ENCODE measurements around the gene FGF14. TPM values are rescaled to one million over a fixed set of nuclear protein-coding genes. Genes with fewer than 3 reads are reported as not detected.

The FGF14 gene
- total RNA-seq, 1 experiment from 2014 or later = 0.12 TPM

DNA sequence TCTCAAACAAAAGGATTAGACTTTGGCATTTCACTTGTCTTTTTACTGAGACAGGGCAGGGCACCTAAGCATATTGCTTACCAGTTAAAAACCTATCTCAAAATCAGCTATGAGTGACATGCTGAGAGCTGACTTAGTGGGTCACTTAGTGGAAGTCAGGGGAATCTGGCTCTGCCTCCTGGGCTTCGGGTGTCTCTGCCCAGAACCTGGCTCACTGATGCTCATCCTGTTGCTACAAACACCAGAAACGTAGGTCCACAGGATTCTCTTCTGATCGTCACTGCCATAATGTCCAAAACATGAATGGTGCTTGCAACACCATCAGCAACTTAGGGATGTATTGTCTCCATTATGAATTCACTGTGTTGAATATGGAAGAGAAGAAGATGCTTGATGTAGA is 673.2 kb downstream of the FGF14 start:
- DNase-seq (ENCODE audit: low read depth) = no peak

GRCh38 chr13:101728021-101728420 is 673.8 kb downstream of the FGF14 start:
- DNase-seq (ENCODE audit: low read depth) = no peak

GRCh38 chr13:101727118-101727517 is 674.7 kb downstream of the FGF14 start:
- peak; percentile 15 for DNase-seq (ENCODE audit: low read depth)

- no peak for DNase-seq (ENCODE audit: low read depth)
Measured at GRCh38 chr13:101726681-101727080, 675.2 kb downstream of the FGF14 start.

DNA sequence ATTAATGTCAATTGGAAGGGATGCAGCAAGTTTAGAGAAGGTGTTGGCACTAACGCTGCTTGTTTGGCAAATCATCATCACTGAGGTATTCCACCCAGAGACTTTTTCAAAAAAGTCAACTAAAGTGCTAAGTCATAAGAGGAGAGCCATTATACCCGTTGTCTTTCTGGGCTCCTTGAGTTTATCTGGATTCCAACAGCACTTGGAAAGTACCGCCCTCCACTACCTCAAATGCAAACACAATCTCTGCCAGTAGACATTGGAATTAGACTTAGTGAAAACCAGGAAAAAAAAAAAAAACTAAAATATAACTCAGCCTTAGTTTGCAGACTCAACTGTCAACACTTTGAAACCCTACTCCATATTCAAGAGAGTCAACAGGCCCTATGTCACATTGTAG is 683.4 kb downstream of the FGF14 start:
- DNase-seq (ENCODE audit: low read depth) = no peak

DNA sequence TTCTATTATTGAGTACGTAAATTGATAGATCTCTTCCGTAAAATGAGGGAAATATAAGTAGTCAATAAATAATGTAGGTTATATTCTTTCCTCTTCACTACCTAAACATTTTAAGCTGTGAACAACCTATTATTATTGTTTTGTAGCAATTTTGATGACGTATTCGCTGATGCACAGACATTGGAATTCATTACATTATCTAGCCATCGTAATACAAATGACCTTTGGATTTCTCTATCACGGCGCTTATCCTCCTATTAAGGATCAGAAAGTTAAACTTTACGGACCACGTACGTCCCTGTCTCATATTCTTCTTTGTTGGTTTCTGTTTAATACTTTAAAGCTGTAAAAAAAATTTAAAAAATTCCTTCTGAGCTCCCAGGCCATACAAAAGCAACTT is 684.5 kb downstream of the FGF14 start:
- DNase-seq (ENCODE audit: low read depth) = no peak

- no peak for DNase-seq (ENCODE audit: low read depth)
Measured at GRCh38 chr13:101714195-101714594, 687.7 kb downstream of the FGF14 start.

DNA sequence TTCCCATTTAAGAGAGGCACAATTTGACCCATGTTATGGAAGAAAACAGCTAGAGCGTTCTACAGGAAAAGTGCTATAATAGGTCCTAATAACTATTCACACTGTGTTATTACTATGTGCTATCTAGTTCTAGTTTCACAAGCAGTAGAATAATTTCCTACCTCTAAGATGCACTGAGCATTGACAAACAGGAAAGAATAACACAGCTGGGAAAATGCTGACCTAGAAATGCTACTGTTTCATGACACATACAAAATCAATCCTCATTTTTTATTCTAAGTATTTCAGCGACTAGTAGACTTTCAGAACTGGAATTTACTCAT is 689.9 kb downstream of the FGF14 start:
- DNase-seq (ENCODE audit: low read depth) = no peak

DNA sequence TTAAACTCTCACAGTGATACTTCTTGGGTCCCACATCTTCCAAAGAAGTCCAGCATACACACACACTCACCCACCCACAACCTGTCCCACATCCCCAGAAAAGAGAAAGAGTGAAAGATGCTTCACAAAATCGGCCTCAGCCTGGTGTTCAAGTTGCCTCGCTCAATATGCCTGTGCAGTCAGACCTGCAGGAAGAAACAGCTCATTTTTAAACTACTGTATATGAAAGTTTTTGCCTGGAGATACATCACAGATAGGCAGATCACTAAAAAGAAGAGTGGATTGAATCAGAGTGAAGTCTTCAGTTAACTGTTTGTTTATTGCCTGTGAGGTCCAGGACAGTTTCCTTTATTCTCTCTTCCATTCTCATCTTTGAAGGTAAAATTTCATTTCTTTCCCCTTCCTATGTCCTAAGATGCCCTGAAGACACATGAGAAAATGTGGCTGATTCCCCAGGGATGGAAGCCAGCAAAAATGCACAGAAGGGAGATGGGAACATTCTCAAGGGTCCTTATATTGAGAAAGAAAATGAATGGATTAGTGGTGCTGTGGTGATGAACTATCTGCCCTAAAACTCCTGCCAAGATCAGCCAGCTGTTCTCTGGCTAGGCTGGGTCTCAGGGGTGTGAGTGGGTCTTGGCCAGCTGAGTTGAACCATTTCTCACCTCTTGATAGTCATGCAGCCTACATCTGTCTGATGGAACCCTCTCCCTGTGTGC is 690.4 kb downstream of the FGF14 start:
- DNase-seq (ENCODE audit: low read depth) = no peak

DNA sequence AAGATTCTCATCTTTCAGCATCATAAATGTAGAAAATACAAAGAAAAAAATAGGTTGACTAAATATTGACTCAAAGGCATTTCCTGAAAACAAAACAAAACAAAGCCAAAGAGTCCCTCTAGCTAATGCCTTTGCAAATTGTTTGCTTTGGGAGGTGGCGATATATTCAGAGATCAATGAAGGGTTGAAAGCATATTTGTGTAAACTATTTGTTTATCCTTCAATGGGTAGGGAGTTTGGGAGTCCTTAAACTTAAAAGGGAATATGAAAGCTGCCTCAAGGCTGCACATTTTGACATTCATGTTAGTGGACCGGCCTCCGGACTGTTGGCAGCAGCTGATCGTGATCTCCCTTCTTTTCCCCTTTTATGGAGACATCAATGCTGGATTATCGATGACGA is 691.9 kb downstream of the FGF14 start:
- DNase-seq (ENCODE audit: low read depth) = no peak

DNA sequence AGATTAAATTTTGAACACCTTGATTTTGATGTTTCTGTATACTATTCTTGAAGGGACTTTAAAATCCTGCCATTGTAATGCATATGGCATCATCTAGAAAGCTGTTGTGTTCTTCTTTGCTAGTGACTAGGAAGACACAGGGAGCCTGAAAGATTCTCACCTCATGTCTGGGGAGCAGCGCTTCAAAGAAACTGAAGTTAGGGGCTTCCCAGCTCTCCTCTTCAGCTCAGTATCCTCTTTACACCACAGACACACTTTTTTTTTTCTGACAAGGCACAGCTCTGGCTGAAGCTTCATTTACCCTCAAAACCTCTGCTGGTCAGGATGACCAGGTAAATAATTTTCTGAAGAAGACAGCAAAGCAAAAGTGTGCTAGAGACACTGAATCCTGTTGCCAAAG is 693.7 kb downstream of the FGF14 start:
- DNase-seq (ENCODE audit: low read depth) = no peak

- no peak for DNase-seq (ENCODE audit: low read depth)
Measured at GRCh38 chr13:101707659-101708058, 694.2 kb downstream of the FGF14 start.

DNA sequence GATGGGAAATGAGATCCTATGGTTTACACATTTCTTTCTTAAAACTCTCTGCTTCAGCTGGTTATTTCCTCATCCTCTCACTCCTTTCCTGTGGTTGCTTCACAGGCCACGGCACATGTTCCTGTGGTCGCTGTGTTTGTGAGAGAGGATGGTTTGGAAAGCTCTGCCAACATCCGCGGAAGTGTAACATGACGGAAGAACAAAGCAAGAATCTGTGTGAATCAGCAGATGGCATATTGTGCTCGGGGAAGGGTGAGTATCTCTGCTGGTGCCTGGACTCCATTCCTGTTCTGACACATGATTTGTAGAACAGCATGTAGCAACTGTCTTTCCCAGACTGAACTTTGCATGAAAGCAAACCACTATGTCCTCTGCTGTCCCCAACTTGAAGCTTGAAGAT is 695.2 kb downstream of the FGF14 start:
- peak; percentile 96 for DNase-seq (ENCODE audit: low read depth)

DNA sequence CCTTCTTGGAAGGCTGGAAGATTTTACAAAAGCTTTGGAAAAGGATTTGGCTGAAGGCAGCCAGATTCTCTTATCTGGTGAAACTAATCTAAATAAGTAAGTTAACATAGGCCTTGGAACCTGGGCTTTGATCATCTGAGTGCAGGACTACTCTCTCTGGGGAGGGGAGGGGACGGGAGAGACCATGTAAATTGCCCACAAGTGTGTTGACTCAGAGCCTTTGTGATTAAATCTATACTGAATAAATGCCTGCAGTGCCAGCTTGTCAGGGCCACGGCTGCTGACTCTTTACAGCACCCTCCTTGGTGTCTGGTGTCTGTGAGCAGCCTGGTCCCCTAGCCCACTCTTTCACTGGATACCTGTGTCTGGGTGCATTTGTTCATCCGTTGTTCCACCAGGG is 698.0 kb downstream of the FGF14 start:
- DNase-seq (ENCODE audit: low read depth) = peak; percentile 58

- DNase-seq (ENCODE audit: low read depth) = no peak
Measured at GRCh38 chr13:101703081-101703480, 698.8 kb downstream of the FGF14 start.

GRCh38 chr13:101700598-101700997 is 701.2 kb downstream of the FGF14 start:
- peak; percentile 20 for DNase-seq (ENCODE audit: low read depth)

DNA sequence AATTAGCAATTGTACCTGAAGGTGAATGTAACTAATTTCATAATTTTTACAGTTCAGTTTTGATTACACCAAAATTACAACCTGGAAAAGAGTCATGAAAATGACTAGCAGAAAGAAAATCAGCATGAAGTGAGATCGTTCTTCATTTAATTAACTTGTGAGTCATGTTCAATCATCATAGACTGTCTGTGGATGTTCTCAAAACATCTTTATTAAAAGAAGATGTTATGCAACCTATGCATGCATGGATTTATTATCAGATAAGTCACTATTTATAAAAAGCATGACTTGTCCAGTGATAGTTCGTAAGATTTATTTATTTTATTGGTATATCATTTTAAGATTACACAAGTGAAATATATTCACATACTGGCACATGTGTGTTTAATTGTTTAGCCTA is 703.4 kb downstream of the FGF14 start:
- DNase-seq (ENCODE audit: low read depth) = peak; percentile 13

GRCh38 chr13:101697745-101698144 is 704.1 kb downstream of the FGF14 start:
- no peak for DNase-seq (ENCODE audit: low read depth)

DNA sequence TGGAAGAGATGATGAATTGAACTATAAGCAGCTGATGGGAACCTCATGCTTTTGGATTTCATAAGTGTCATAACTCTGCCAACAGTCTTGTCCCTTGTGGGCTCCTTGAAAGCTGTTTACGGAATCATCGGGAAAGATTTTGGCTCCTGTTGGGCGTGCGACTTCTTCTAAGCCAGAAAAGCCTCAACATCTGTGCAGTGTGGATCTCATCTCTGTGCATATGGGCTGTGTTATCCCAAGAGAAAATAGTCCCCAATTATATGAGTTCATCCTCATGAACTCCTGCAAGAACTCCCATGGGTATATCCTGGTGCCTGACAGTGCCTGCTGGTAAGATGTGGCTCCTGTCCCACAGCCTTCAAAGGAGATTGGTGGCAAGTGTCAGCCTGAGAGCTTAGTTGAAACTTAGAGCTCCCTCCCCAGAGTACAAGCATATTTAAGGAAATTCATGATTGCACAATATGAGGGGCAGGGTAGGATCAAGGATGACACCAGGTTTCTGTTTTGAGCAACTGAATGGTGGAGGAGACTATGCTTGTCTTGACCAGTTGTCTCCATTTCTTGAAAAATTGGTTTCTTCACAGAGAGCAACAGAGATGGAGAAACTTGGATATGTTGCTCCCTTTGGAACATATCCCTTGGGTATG is 705.9 kb downstream of the FGF14 start:
- DNase-seq (ENCODE audit: low read depth) = no peak

- peak; percentile 51 for DNase-seq (ENCODE audit: low read depth)
Measured at GRCh38 chr13:101691341-101691860, 710.4 kb downstream of the FGF14 start.

- DNase-seq (ENCODE audit: low read depth) = no peak
Measured at GRCh38 chr13:101690871-101691270, 711.0 kb downstream of the FGF14 start.

GRCh38 chr13:101686003-101686402 is 715.8 kb downstream of the FGF14 start:
- DNase-seq (ENCODE audit: low read depth) = no peak

GRCh38 chr13:101681834-101682233 is 720.0 kb downstream of the FGF14 start:
- no peak for DNase-seq (ENCODE audit: low read depth)
